Measurements from ENCODE around the gene GAL3ST2.

GAL3ST2 gene

DNA sequence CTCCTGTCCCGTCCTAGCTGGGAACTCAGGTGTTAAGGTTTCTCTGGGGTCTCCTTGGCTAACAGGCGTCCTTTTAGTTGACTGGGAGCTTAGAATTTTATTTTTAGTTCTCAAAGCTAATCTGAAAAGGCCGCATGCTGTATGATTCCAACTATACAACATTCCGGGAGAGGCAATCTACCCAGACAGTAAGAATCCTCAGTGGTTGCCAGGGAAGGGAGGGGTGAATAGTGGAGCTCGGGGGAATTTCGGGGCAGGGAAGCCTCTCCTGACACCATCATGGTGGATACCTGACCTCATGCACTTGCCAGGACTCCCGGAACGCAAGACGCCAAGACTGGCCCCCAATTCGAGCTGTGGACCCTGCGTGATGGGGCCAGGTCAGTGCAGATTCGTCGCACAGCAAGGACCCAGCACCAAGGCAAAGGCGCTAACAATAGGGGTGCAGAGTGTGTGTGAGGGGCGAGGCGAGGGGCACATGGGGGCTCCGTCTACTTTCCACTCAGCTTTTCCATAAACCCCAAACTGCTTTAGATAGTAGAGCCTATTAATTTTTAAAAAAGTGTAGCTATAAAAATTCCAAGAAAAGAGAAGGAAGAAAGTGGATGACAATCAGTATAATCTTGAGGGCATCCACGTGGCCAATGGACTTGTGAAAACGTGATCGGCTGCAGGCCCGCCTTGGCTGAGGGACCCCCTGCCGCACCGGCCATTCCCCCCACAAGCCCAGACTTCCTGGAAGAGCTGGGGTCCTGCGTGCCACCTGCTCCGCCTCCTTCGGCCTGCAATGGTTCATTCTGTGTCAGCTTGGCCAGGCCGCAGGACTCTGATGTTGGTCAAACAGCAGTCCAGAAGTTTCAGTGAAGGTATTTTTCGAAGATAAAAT lies 64.8 kb downstream of the GAL3ST2 start:
- H3K36me3 ChIP-seq (replicated peaks in 1 of 2; ENCODE audit: control insufficient read depth in 2 of 2, insufficient read depth in 2 of 2, low read length in 2 of 2) = no peaks in the 10 kb centered on the region
- H4K8ac ChIP-seq (ENCODE audit: low read depth, low read length) = no peak overlapping the region
- no peak overlapping the region for H4K91ac ChIP-seq (ENCODE audit: low read depth, low read length, poor library complexity)
- H3K18ac ChIP-seq (ENCODE audit: low read length) = peak overlapping the region; percentile 83
- H3K27ac ChIP-seq (replicated peaks; ENCODE audit: low read length) = no peak overlapping the region
- H2BK12ac ChIP-seq (ENCODE audit: low read length) = peak overlapping the region; percentile 4
- peak overlapping the region; percentile 64 for H2BK15ac ChIP-seq (ENCODE audit: low read length)
- no peak overlapping the region for H3K4me2 ChIP-seq (ENCODE audit: insufficient read depth, low read length, poor library complexity, severe bottlenecking)
- H3K4ac ChIP-seq (ENCODE audit: low read length) = no peak overlapping the region
- H3K23ac ChIP-seq (ENCODE audit: low read depth, low read length, poor library complexity) = no peak overlapping the region
- H3K79me1 ChIP-seq (ENCODE audit: low read depth, low read length) = no peaks in the 10 kb centered on the region
- peaks cover 0 to 6% of the 10 kb centered on the region in 2 donors for H3K4me1 ChIP-seq (ENCODE audit: control insufficient read depth in 2 of 2, insufficient read depth in 1 of 2, low read depth in 1 of 2, low read length in 2 of 2)
- no peak overlapping the region for H3K4me3 ChIP-seq (ENCODE audit: low read length in 2 of 2)
- H3K14ac ChIP-seq (ENCODE audit: low read length) = no peak overlapping the region
- no peak overlapping the region for H2BK120ac ChIP-seq (ENCODE audit: low read depth, low read length)
- peak overlapping the region; percentile 63 for H2AK5ac ChIP-seq (ENCODE audit: low read depth, low read length)
- DNase-seq (ENCODE audit: low spot score) = no peak
- peaks cover 0 to 22% (median 17%) of the 10 kb centered on the region in 3 experiments for H3K27me3 ChIP-seq (ENCODE audit: control insufficient read depth in 3 of 3, insufficient read depth in 3 of 3, low read depth in 1 of 3, low read length in 3 of 3)
- H2BK5ac ChIP-seq (ENCODE audit: low read length) = no peak overlapping the region
- H3K9me3 ChIP-seq (replicated peaks in 1 of 2; ENCODE audit: control insufficient read depth in 2 of 2, insufficient read depth in 1 of 2, low read depth in 1 of 2, low read length in 2 of 2) = no peaks in the 10 kb centered on the region
- WGBS, 2 donors (ENCODE audit: extremely low coverage in 2 of 2, insufficient read length in 2 of 2, insufficient replicate concordance in 1 of 2) = no CpG with 5 or more reads among the region's 28 CpGs
- no peak overlapping the region for H2AFZ ChIP-seq (ENCODE audit: low read length)
- peak overlapping the region; percentile 60 for H3K9ac ChIP-seq (ENCODE audit: low read depth, low read length, poor library complexity)

DNA sequence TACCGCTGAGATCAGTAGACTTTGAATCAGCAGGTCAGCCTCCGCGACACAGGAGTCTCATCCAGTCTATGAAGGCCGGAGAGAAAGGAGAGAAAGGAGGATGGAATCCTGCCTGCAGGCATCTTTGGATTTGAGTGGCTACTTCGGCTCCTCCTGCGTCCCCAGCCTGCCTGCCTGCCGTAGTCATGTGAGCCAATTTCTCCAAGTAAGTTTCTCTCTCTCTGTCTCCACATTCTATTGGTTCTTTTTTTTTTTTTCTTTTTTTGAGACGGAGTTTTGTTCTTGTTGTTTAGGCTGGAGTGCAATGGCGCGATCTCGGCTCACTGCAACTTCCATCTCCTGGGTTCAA lies 65.4 kb downstream of the GAL3ST2 start:
- no peak overlapping the region for H3K4me2 ChIP-seq (ENCODE audit: insufficient read depth, low read length, poor library complexity, severe bottlenecking)
- H2BK5ac ChIP-seq (ENCODE audit: low read length) = no peak overlapping the region
- no peak overlapping the region for H4K8ac ChIP-seq (ENCODE audit: low read depth, low read length)
- WGBS, 2 donors (ENCODE audit: extremely low coverage in 2 of 2, insufficient read length in 2 of 2, insufficient replicate concordance in 1 of 2) = no CpG with 5 or more reads among the region's 11 CpGs
- DNase-seq (ENCODE audit: low spot score) = no peak
- no peak overlapping the region for H3K27ac ChIP-seq (replicated peaks; ENCODE audit: low read length)
- no peaks in the 10 kb centered on the region for H3K9me3 ChIP-seq (replicated peaks in 1 of 2; ENCODE audit: control insufficient read depth in 2 of 2, insufficient read depth in 1 of 2, low read depth in 1 of 2, low read length in 2 of 2)
- no peak overlapping the region for H3K23ac ChIP-seq (ENCODE audit: low read depth, low read length, poor library complexity)
- no peak overlapping the region for H3K4me3 ChIP-seq (ENCODE audit: low read length in 2 of 2)
- H3K14ac ChIP-seq (ENCODE audit: low read length) = no peak overlapping the region
- H3K4me1 ChIP-seq (ENCODE audit: control insufficient read depth in 2 of 2, insufficient read depth in 1 of 2, low read depth in 1 of 2, low read length in 2 of 2) = peaks cover 0 to 6% of the 10 kb centered on the region in 2 donors
- no peak overlapping the region for H2AK5ac ChIP-seq (ENCODE audit: low read depth, low read length)
- peaks cover 0 to 22% (median 17%) of the 10 kb centered on the region in 3 experiments for H3K27me3 ChIP-seq (ENCODE audit: control insufficient read depth in 3 of 3, insufficient read depth in 3 of 3, low read depth in 1 of 3, low read length in 3 of 3)
- H3K4ac ChIP-seq (ENCODE audit: low read length) = no peak overlapping the region
- no peak overlapping the region for H3K18ac ChIP-seq (ENCODE audit: low read length)
- no peak overlapping the region for H2BK120ac ChIP-seq (ENCODE audit: low read depth, low read length)
- no peak overlapping the region for H2BK12ac ChIP-seq (ENCODE audit: low read length)
- no peaks in the 10 kb centered on the region for H3K36me3 ChIP-seq (replicated peaks in 1 of 2; ENCODE audit: control insufficient read depth in 2 of 2, insufficient read depth in 2 of 2, low read length in 2 of 2)
- H3K79me1 ChIP-seq (ENCODE audit: low read depth, low read length) = no peaks in the 10 kb centered on the region
- no peak overlapping the region for H4K91ac ChIP-seq (ENCODE audit: low read depth, low read length, poor library complexity)
- H3K9ac ChIP-seq (ENCODE audit: low read depth, low read length, poor library complexity) = no peak overlapping the region
- H2AFZ ChIP-seq (ENCODE audit: low read length) = no peak overlapping the region
- peak overlapping the region; percentile 64 for H2BK15ac ChIP-seq (ENCODE audit: low read length)

DNA sequence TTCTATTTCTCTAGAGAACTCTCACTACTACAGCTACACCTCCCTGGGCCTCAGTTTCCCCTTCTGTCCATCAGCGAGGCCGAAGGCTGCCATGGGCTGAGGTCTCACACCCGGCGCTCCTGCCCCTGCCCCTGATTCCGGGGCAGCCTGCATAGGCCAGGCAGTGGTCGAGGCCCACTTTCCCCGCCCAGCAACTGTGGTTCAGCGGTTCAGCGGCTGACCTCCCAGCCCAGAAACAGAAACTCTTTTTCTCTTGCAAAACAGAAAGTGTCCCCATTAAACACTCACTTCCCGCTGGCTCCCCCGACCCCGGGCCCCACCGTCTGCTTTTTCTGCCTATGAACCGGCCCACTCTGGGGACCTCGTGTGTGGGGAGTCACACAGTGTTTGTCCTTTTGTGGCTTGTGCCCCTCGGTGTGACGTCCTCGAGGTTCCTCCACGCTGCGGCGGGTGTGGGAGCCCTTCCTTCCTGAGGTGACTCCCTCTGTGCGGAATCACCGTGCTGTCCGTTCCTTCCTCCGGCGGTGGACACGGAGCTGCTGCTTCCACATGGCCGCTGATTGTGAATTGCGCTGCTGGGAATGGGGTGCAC lies 66.1 kb downstream of the GAL3ST2 start:
- Histone ChIP-seq H2BK15ac (ENCODE audit: low read length) (peak overlapping the region; percentile 92), H3K9me3 (replicated peaks in 1 of 2; ENCODE audit: control insufficient read depth in 2 of 2, insufficient read depth in 1 of 2, low read depth in 1 of 2, low read length in 2 of 2) (no peaks in the 10 kb centered on the region), H2BK120ac (ENCODE audit: low read depth, low read length) (no peak overlapping the region), H3K4ac (ENCODE audit: low read length) (no peak overlapping the region), H2AFZ (ENCODE audit: low read length) (peak overlapping the region; percentile 16), H3K36me3 (replicated peaks in 1 of 2; ENCODE audit: control insufficient read depth in 2 of 2, insufficient read depth in 2 of 2, low read length in 2 of 2) (no peaks in the 10 kb centered on the region), H2BK12ac (ENCODE audit: low read length) (peak overlapping the region; percentile 98), H3K4me2 (ENCODE audit: insufficient read depth, low read length, poor library complexity, severe bottlenecking) (no peak overlapping the region), H4K8ac (ENCODE audit: low read depth, low read length) (no peak overlapping the region), H3K18ac (ENCODE audit: low read length) (peak overlapping the region; percentile 80), H3K79me1 (ENCODE audit: low read depth, low read length) (no peaks in the 10 kb centered on the region), H3K4me1 (ENCODE audit: control insufficient read depth in 2 of 2, insufficient read depth in 1 of 2, low read depth in 1 of 2, low read length in 2 of 2) (peaks cover 0 to 6% of the 10 kb centered on the region in 2 donors), H2BK5ac (ENCODE audit: low read length) (peak overlapping the region; percentile 39), H3K4me3 (ENCODE audit: low read length in 2 of 2) (no peak overlapping the region), H3K23ac (ENCODE audit: low read depth, low read length, poor library complexity) (no peak overlapping the region), H3K27me3 (ENCODE audit: control insufficient read depth in 3 of 3, insufficient read depth in 3 of 3, low read depth in 1 of 3, low read length in 3 of 3) (peaks cover 0 to 18% (median 17%) of the 10 kb centered on the region in 3 experiments), H3K9ac (ENCODE audit: low read depth, low read length, poor library complexity) (no peak overlapping the region), H3K27ac (replicated peaks; ENCODE audit: low read length) (no peak overlapping the region), H4K91ac (ENCODE audit: low read depth, low read length, poor library complexity) (no peak overlapping the region), H2AK5ac (ENCODE audit: low read depth, low read length) (peak overlapping the region; percentile 76), H3K14ac (ENCODE audit: low read length) (no peak overlapping the region)
- no peak for DNase-seq (ENCODE audit: low spot score)
- WGBS, 2 donors (ENCODE audit: extremely low coverage in 2 of 2, insufficient read length in 2 of 2, insufficient replicate concordance in 1 of 2) = no CpG with 5 or more reads among the region's 29 CpGs

All from neuronal stem cell (in vitro differentiated cells).